SK-N-SH treated with all-trans-retinoic acid at 6 μM for 48 hours (cell line): ENCODE data around the gene ACTR10.

Experiments
- BACH2 ChIP-seq: fragments of 250-450 bp; sonication (Bioruptor Pico); IDR thresholded peaks from 2 replicates; pipeline ENCODE4 v1.9.0; 2021; ENCODE audit warnings: mild to moderate bottlenecking, borderline replicate concordance
- CSDC2 ChIP-seq: fragments of 250-450 bp; sonication (Bioruptor Pico); IDR thresholded peaks from 2 replicates; pipeline ENCODE4 v1.5.0; 2020; ENCODE audit warnings: mild to moderate bottlenecking, moderate library complexity
- ESRRG ChIP-seq: fragments of 250-450 bp; sonication (Bioruptor Pico); IDR thresholded peaks from 2 replicates; pipeline ENCODE4 v1.6.1; 2021; ENCODE audit warnings: mild to moderate bottlenecking
- GLIS3 ChIP-seq: fragments of 250-450 bp; sonication (Bioruptor Pico); IDR thresholded peaks from 2 replicates; pipeline ENCODE4 v1.5.0; 2020; ENCODE audit warnings: mild to moderate bottlenecking, moderate library complexity
- ZC3H10 ChIP-seq: fragments of 250-450 bp; sonication (Bioruptor Pico); IDR thresholded peaks from 2 replicates; pipeline ENCODE4 v1.5.1; 2021; ENCODE audit warnings: mild to moderate bottlenecking, moderate library complexity
- ZNF8 ChIP-seq: fragments of 450-650 bp; formaldehyde crosslinking; IDR thresholded peaks from 2 replicates; pipeline ENCODE4 v1.5.0; 2020; ENCODE audit warnings: mild to moderate bottlenecking, moderate library complexity
- TF ChIP-seq, protein P1 (sequence below): fragments of 250-450 bp; sonication (Bioruptor Pico); IDR thresholded peaks from 2 replicates; pipeline ENCODE4 v1.8.0; 2021; ENCODE audit warnings: low read depth, mild to moderate bottlenecking, moderate library complexity, borderline replicate concordance
- TF ChIP-seq, protein P2 (sequence below): fragments of 250-450 bp; sonication (Bioruptor Pico); IDR thresholded peaks from 2 replicates; pipeline ENCODE4 v1.5.1; 2020; ENCODE audit warnings: low read depth, mild to moderate bottlenecking, moderate library complexity

DNA sequence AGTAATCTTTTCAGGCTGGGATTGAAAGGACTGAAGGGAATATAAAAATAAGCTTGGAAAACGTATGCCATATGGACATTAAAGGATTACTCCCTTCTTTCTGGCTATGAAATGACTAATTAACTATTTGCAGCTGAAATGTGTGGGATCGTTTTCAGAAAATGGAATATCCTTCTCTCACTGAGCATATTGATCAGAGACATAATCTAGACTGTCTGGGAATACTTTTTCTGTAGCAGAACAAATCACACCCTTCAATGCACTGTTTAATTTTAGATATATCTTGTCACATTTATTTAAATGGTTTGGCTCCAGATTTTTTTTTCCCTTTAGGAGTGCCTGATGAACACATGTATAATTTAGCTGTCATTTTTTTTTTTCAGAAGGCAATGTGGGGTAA, 10.8 kb upstream of the ACTR10 start:
- TF ChIP-seq ZC3H10 (no peak), ESRRG (CRISPR knock-in tag) (no peak), BACH2 (CRISPR knock-in tag) (no peak), ZNF8 (CRISPR knock-in tag) (no peak), CSDC2 (CRISPR knock-in tag) (no peak), GLIS3 (CRISPR knock-in tag) (no peak)
- TF ChIP-seq, protein P1, sequence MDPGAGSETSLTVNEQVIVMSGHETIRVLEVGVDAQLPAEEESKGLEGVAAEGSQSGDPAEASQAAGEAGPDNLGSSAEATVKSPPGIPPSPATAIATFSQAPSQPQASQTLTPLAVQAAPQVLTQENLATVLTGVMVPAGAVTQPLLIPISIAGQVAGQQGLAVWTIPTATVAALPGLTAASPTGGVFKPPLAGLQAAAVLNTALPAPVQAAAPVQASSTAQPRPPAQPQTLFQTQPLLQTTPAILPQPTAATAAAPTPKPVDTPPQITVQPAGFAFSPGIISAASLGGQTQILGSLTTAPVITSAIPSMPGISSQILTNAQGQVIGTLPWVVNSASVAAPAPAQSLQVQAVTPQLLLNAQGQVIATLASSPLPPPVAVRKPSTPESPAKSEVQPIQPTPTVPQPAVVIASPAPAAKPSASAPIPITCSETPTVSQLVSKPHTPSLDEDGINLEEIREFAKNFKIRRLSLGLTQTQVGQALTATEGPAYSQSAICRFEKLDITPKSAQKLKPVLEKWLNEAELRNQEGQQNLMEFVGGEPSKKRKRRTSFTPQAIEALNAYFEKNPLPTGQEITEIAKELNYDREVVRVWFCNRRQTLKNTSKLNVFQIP (CRISPR knock-in tag), result no peak
- TF ChIP-seq, protein P2, sequence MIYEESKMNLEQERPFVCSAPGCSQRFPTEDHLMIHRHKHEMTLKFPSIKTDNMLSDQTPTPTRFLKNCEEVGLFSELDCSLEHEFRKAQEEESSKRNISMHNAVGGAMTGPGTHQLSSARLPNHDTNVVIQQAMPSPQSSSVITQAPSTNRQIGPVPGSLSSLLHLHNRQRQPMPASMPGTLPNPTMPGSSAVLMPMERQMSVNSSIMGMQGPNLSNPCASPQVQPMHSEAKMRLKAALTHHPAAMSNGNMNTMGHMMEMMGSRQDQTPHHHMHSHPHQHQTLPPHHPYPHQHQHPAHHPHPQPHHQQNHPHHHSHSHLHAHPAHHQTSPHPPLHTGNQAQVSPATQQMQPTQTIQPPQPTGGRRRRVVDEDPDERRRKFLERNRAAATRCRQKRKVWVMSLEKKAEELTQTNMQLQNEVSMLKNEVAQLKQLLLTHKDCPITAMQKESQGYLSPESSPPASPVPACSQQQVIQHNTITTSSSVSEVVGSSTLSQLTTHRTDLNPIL (CRISPR knock-in tag), result no peak
